ENCODE data around the gene AMPH. TPM values are rescaled to one million over a fixed set of nuclear protein-coding genes. Genes with fewer than 3 reads are reported as not detected.

Gene AMPH
- total and polyA plus RNA-seq, 9 of the 15 experiments (the other 6 are each of a cell fraction or from before 2014, with no cell fraction given) = 0.03 to 0.35 TPM; not detected in 7

DNA sequence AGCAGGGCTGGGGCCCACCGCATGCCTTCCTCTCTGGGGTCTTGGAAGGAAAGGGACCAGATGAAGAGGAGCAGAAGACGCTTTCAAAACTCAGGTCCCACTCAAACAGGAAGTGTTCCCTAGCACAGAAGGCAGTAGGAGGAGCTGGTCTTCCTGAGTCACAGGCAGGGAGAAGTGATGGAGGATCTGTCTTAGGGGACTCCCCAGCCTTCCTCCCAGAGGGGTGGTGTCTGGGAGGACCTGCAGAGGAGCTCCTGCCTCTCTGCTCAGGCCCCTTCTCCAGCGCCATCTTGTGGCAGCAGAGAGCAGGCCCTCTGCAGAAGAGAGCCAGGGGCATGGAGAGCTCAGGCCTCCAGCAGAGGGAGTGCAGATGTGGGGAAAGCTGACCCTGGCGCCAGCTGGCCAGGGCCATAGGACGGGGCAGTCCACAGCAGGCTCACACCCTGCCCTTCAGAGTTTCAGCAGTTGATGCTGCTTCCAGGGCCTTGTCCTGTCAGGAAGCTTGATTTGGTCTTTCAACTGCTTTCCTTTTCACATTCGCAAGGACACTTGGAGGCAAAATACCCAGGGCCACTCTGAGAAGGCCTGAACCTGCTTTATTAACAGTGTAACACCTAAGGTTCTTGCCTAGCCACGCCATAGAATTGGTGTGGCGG lies 295.6 kb downstream of the AMPH start (continued):
- TF ChIP-seq, protein P1, sequence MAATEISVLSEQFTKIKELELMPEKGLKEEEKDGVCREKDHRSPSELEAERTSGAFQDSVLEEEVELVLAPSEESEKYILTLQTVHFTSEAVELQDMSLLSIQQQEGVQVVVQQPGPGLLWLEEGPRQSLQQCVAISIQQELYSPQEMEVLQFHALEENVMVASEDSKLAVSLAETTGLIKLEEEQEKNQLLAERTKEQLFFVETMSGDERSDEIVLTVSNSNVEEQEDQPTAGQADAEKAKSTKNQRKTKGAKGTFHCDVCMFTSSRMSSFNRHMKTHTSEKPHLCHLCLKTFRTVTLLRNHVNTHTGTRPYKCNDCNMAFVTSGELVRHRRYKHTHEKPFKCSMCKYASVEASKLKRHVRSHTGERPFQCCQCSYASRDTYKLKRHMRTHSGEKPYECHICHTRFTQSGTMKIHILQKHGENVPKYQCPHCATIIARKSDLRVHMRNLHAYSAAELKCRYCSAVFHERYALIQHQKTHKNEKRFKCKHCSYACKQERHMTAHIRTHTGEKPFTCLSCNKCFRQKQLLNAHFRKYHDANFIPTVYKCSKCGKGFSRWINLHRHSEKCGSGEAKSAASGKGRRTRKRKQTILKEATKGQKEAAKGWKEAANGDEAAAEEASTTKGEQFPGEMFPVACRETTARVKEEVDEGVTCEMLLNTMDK (IDR thresholded peaks at IDR 0.05; ENCODE audit: borderline replicate concordance, insufficient read depth, low read depth, low read length, poor library complexity, severe bottlenecking) = peak; percentile 98
- TF ChIP-seq, protein P2, sequence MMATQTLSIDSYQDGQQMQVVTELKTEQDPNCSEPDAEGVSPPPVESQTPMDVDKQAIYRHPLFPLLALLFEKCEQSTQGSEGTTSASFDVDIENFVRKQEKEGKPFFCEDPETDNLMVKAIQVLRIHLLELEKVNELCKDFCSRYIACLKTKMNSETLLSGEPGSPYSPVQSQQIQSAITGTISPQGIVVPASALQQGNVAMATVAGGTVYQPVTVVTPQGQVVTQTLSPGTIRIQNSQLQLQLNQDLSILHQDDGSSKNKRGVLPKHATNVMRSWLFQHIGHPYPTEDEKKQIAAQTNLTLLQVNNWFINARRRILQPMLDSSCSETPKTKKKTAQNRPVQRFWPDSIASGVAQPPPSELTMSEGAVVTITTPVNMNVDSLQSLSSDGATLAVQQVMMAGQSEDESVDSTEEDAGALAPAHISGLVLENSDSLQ (IDR thresholded peaks at IDR 0.05) = peak; percentile 46; the same call in 1 of the 2 replicates
- 0 out of 2 replicates have a peak, but pooled peaks have one; percentile 19 for TF ChIP-seq ERF (CRISPR knock-in tag; IDR thresholded peaks at IDR 0.05)
- no peak for TF ChIP-seq ZNF696 (CRISPR knock-in tag; conservative IDR thresholded peaks at IDR 0.05)
- no peak for TF ChIP-seq CREB1 (IDR thresholded peaks at IDR 0.05)
- TF ChIP-seq CREB1 (CRISPR knock-in tag; IDR thresholded peaks at IDR 0.05) = peak; percentile 47
- TF ChIP-seq SNIP1 (IDR thresholded peaks at IDR 0.05; ENCODE audit: low read depth) = no peak
- TF ChIP-seq FOXJ2 (tag; IDR thresholded peaks at IDR 0.05) = no peak
- no peak; the same call in 1 of the 2 replicates for TF ChIP-seq SREBF1 (IDR thresholded peaks at IDR 0.05; ENCODE audit: borderline replicate concordance, low read depth, low read length)
- TF ChIP-seq MTA1 (IDR thresholded peaks at IDR 0.05; ENCODE audit: borderline replicate concordance) = peak; percentile 64; the same call in 1 of the 2 replicates
- peak; percentile 100 for TF ChIP-seq ZNF263 (CRISPR knock-in tag; IDR thresholded peaks at IDR 0.05; ENCODE audit: borderline replicate concordance)
- peak; percentile 97 for TF ChIP-seq SMC3 (conservative IDR thresholded peaks at IDR 0.05; ENCODE audit: insufficient read depth, low read depth, low read length)
- TF ChIP-seq HCFC1 (IDR thresholded peaks at IDR 0.05; ENCODE audit: low read depth, low read length) = peak; percentile 58
- 0 out of 2 replicates have a peak, but pooled peaks have one; percentile 57 for TF ChIP-seq KLF6 (CRISPR knock-in tag; IDR thresholded peaks at IDR 0.05; ENCODE audit: borderline replicate concordance)
- 0 out of 2 replicates have a peak, but pooled peaks have one; percentile 51 for TF ChIP-seq MBD2 (IDR thresholded peaks at IDR 0.05; ENCODE audit: borderline replicate concordance, low read depth)
- peak; percentile 79; the same call in 1 of the 2 replicates for TF ChIP-seq JUN (IDR thresholded peaks at IDR 0.05; ENCODE audit: borderline replicate concordance, low read depth, low read length)
- no peak for TF ChIP-seq JUN (CRISPR knock-in tag; IDR thresholded peaks at IDR 0.05; ENCODE audit: borderline replicate concordance)
- TF ChIP-seq ZNF668 (CRISPR knock-in tag; IDR thresholded peaks at IDR 0.05) = peak; percentile 66; the same call in 1 of the 2 replicates
- no peak for TF ChIP-seq ATF1 (CRISPR knock-in tag; IDR thresholded peaks at IDR 0.05)
- peak; percentile 66 for TF ChIP-seq ATF1 (tag; IDR thresholded peaks at IDR 0.05)
- peak; percentile 43; the same call in 1 of the 2 replicates for TF ChIP-seq FOSL1 (tag; conservative IDR thresholded peaks at IDR 0.05)
- TF ChIP-seq NCOA4 (IDR thresholded peaks at IDR 0.05; ENCODE audit: partially characterized antibody) = no peak
- TF ChIP-seq, protein P3, sequence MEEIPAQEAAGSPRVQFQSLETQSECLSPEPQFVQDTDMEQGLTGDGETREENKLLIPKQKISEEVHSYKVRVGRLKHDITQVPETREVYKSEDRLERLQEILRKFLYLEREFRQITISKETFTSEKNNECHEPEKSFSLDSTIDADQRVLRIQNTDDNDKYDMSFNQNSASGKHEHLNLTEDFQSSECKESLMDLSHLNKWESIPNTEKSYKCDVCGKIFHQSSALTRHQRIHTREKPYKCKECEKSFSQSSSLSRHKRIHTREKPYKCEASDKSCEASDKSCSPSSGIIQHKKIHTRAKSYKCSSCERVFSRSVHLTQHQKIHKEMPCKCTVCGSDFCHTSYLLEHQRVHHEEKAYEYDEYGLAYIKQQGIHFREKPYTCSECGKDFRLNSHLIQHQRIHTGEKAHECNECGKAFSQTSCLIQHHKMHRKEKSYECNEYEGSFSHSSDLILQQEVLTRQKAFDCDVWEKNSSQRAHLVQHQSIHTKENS (CRISPR knock-in tag; IDR thresholded peaks at IDR 0.05) = no peak
- TF ChIP-seq RNF2 (IDR thresholded peaks at IDR 0.05) = peak; percentile 67; the same call in 1 of the 2 replicates

All from K562 (cell line).